Measurements from ENCODE around the gene PRKACG. TPM values are rescaled to one million over a fixed set of nuclear protein-coding genes. Genes with fewer than 3 reads are reported as not detected.
"Not testable (repeated sequence)": the region's sequence is repeated elsewhere in the genome, so short reads cannot be mapped to it uniquely, and the experiment has no call there.

The PRKACG gene
- total RNA-seq (2014; rRNA removed; shearing (Covaris generic)), result not detected in 2 replicates

DNA sequence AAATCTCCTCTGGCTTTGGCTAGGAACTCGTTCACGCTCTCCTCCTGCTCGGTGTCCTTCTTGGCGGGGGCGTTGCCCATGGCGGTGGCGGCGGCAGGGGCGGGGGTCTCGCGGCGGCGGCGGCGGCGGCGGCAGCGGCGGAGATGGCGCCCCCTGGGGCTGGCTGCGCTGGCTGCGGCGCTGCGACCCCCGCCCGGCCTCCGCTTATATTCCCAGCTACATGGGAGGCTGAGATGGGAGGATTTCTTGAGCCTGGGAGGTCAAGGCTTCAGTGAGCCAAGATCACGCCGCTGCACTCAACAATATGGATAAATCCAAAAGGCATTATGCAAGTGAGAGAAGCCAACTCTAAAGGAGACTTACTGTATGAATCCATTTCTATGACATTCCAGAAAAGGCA lies at the start of gene PRKACG:
Gene PRKACG, minus strand, starts transcription at position 101 of the 400 bp plus-strand sequence. Its CDS starts 21 bp downstream, at position 80.
- no peak for DNase-seq (ENCODE audit: low spot score)

DNA sequence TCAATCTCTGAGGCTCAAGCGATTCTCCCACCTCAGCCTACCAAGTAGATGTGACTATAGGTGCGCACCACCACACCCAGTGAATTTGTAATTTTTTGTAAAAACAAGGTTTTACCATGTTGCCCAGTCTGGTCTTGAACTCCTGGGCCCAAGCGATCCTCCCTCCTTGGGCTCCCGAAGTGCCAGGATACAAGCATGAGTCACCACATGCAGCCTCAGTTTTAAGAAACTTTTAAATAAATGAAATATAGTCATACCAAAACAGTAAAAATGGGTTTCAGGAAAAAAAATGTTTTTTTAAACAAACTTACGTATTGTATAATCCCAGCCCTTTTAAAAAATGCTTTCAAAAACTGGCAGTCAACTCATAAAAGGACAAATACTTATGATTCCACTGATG lies 48.3 kb upstream of the PRKACG start:
- no peak for DNase-seq (ENCODE audit: low spot score)

DNA sequence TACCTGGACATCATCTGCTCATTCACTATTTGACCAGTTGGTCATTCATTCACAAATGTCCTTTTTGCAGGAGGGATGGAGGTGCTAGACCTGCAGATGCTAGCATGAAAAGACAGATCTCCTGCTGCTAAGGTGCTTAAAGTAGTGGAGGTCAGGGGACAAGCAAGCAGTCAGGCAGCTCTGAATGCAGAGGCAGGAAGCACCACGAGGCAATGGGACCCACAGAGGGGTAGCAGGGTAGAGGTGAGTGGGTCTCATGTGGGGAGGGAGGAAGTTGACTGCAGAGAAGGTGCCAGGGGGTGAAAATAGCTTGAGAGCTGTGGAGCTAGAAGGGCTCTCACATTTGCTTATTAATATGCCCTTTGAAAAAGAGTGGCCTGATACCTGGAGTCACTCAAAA lies 46.9 kb upstream of the PRKACG start:
- no peak for DNase-seq (ENCODE audit: low spot score)

DNA sequence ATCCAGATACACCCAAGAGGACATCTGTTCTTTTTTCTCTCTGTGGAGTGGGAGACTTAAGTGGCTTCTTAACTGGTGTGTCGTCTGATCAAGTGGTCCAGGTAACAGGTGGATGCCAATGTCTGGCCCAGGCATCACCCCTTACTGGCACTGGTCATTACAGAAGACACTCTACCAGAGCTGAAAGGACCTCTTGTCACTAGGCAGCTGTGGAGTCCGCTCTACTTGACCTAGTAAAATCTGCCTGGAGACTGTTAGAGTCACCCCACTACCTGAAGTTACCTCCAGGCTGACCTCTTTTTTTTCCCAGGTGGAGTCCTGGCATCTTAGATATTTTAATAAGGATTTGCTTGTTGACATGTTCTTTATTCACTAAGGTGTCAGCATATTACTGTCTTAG lies 44.2 kb upstream of the PRKACG start:
- DNase-seq (ENCODE audit: low spot score), result no peak

DNA sequence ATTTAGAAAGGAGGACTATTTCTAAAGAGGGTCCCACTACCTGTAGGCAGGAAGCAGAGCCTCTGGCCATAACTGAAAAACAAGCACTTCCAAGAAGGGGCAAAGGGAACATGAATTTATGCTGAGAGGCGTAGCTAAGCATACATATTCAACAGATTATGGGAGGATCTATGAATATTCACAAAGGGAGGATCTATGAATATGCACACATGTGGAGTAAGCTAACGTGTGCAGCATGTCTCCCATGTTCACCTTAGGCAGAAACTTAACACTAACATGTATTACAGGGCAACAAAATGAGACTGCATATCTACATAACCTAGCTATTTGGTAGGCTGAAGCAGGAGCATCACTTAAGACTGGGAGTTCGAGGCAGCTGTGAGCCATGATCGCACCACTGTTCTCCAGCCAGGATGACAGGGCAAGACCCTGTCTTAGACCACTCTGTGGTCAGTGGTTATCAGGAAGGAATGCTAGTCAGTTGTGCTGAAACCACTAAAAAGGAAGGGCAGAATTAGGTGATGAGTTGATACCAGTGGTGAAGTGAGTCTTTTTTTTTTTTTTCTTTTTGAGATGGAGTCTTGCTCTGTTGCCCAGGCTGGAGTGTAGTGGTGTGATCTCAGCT lies 42.4 kb upstream of the PRKACG start:
- DNase-seq (ENCODE audit: low spot score), result no peak

DNA sequence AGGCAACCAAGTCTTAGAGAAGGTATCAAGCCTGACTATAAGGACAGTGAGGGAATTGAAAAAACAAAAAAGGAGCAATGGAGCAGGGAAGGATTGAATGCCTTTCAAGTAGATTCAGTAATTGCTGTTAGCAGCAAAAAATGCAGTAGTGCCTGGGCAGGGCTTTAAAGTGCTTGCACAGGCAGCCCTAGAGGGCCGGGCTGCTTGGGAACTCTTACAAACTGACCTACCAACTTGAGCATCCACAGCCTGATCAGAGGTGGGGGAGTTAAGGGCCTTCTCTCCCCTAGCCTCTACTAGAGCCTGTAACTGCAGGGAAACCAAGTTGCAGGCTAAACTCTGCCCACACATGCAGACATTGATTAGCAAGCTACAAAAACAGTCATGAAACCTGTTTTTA lies 41.1 kb upstream of the PRKACG start:
- DNase-seq (ENCODE audit: low spot score), result no peak

DNA sequence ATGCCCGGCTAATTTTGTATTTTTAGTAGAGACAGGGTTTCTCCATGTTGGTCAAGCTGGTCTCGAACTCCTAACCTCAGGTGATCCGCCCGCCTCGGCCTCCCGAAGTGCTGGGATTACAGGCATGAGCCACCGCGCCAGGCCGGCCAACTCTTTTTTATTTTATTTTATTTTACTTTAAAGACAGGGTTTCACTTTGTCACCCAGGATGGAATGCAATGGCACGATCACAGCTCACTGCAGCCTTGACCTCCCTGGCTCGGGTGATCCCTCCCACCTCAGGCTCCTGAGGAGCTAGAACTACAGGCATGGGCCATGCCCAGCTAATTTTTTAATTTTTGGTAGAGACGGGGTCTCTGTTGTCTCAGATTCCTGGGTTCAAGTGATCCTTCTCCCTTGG lies 37.0 kb upstream of the PRKACG start:
- not testable (repeated sequence) for DNase-seq (ENCODE audit: low spot score)

DNA sequence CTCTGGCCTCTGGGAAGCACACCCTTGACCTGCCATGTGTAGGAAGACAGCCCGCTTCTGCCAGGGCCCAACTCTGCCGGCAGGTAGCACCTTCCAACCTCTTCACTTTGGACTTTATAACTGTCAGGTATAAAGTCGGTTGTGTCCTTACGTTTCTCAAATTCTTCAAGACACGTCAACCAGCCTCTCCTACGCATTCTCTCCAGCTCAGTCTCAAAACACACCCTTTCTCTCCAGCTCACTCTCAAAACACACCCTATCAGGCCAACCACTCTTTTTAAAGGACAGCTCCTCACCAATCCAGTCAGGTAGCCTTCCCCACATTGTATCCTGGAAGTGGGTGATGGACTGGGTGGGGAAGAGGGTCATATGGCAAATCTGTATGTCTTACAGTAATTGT lies 35.2 kb upstream of the PRKACG start:
- DNase-seq (ENCODE audit: low spot score), result no peak

DNA sequence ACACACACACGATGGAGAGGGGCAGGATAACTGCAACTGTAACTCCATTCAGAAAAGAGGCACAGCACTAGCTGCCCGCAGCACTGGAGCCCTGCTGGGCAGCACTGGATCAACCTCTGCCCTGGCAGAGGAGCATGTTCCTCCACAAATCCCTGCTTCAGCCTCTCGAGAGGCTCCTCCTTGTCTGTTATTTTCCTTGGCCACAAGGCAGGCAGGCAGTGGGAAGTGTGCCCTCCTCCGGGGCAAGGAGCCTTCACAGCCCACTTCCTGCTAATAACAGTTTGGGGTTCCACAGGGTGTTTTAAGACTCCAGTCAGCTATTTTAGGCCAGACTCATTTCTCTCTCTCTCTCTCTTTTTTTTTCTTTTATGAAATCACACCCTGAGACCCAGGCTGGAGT lies 33.5 kb upstream of the PRKACG start:
- no peak for DNase-seq (ENCODE audit: low spot score)

DNA sequence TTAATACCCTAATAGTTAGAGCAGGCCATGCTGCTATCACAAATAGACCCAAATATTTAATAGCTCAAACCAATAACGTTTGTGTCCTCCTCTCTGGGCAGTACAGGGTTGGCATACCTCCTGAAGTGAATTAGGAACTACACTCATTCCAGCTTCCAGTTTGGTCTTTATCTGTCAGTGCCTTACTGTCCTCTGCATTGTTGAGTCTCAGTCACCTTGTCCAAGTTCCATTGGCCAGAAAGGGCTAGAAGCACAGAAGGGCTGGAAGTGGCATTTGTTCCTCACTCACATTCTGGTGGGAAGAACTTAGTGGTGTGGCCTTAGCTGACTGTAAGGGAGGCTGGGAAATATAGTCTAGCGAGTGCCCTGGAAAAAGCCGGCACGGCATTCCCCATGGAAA lies 32.8 kb upstream of the PRKACG start:
- DNase-seq (ENCODE audit: low spot score), result no peak

DNA sequence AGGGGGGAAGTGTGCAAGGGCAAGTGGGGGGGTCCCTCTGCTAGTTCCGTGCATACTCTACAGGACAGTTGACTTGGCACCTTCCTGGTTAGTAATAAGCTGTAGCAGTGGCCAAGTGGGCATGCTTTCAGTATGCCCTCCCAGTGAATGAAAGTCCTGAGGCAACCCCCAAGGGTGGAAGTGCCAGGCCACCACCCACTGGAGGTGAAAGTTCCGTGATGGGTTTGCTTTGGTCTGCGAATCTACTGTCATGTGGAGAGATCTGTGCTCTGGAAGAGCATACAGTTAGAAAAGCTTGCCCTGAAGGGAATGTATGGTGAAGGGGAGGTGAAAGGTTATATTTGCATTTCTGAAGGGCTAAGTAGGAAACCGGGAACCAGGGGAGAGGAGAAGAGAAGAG lies 31.9 kb upstream of the PRKACG start:
- DNase-seq (ENCODE audit: low spot score), result no peak

DNA sequence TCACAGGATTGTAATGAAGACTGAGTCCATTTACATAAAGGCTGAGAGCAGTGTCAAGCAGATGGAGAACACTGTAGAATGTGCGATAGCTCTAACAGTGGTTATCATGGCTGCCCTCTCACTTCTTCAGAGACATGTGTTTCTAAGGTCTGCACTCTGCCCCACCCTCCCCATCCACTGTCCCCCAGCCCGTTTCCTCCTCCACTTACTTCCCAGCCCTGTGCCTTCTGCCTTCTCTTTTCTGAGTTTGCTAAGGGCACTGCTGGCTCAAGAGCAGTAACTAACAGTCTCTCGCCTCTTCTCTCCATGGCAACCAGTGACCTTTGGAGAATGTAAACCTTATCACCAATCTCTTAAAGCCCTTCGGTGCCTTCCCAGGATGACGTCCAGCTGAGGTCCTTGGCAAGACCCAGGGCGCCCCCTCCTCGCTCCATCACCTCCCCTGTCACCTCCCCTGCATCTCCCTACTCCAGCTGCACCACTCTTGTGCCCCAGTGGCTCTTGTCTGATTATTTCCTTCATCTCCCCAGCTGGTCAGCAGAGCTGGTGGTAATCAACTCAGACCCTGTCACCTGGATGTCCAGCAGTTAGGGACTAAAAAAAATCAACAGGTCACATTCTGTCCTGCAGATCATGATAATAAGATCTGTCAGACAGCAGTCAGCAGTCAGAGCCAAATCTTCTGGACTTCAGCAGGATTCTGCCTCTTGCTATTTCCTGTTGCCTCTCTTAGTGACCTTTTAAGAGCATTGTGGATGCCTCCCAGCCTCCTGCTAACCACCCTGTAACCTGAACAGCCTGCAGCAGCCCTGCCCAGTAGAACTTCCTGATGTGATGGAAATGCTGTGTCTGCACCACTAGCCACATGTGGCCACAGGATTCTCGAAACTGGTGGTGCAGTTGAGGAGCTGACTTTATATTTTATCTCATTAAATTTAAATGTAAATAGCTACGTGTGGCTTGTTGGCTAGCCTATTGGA lies 30.6 kb upstream of the PRKACG start:
- peak; percentile 62 for DNase-seq (ENCODE audit: low spot score)

DNA sequence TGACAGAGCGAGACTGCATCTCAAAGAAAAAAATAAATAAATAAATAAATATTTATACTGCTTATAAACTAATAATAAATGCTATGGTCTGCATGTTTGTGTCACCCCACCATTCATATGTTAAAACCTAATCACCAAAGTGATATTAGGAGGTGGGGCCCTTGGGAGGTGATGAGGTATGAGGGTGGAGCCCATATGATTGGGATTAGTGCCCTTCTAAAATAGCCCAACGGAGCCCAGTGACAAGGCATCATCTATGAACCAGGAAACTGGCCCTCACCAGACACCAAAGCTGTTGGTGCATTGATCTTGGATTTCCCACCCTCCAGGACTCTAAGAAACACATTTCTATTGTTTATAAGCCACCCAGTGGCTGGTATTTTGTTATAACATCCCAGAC lies 26.7 kb upstream of the PRKACG start:
- DNase-seq (ENCODE audit: low spot score), result no peak

DNA sequence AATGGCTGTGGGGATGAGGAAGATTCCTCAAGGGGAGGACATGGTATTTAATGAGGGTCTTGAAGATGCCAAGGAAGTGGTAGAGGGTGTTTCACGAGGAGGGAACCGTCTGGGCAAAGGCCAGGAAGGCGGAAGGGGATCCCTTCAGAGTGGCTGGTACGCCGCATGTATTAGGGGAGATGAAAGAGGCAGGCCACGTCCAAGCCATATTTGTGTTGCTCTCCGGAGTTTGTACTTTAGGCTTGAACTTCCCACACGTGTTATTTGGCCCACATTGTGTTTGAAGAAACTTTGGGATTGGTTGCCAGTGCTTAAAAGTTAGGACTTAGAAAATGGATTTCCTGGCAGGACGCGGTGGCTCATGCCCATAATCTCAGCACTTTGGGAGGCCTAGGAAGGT lies 22.9 kb upstream of the PRKACG start:
- DNase-seq (ENCODE audit: low spot score), result no peak

DNA sequence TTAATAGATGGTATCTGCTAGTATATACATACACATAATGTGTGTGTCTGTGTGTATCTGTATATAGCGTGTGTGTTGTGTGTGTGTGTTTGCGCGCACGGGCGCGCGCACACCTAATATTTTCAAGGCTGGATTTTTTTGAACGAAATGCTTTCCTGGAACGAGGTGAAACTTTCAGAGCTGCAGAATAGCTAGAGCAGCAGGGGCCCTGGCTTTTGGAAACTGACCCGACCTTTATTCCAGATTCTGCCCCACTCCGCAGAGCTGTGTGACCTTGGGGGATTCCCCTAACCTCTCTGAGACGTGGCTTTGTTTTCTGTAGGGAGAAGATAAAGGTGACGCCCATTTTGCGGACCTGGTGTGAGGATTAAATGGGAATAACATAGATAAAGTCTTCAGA lies 22.4 kb upstream of the PRKACG start:
- no peak for DNase-seq (ENCODE audit: low spot score)

DNA sequence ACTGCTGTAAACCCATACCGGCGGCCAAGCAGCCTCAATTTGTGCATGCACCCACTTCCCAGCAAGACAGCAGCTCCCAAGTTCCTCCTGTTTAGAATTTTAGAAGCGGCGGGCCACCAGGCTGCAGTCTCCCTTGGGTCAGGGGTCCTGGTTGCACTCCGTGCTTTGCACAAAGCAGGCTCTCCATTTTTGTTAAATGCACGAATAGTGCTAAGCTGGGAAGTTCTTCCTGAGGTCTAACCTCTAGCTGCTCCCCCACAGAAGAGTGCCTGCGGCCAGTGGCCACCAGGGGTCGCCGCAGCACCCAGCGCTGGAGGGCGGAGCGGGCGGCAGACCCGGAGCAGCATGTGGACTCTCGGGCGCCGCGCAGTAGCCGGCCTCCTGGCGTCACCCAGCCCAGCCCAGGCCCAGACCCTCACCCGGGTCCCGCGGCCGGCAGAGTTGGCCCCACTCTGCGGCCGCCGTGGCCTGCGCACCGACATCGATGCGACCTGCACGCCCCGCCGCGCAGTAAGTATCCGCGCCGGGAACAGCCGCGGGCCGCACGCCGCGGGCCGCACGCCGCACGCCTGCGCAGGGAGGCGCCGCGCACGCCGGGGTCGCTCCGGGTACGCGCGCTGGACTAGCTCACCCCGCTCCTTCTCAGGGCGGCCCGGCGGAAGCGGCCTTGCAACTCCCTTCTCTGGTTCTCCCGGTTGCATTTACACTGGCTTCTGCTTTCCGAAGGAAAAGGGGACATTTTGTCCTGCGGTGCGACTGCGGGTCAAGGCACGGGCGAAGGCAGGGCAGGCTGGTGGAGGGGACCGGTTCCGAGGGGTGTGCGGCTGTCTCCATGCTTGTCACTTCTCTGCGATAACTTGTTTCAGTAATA lies 21.8 kb upstream of the PRKACG start, which contains the start of gene FXN:
Gene FXN, plus strand, starts transcription at position 315 of the 871 bp plus-strand sequence. Its CDS starts 31 bp downstream, at position 346.
- DNase-seq (ENCODE audit: low spot score), result peak; percentile 68

DNA sequence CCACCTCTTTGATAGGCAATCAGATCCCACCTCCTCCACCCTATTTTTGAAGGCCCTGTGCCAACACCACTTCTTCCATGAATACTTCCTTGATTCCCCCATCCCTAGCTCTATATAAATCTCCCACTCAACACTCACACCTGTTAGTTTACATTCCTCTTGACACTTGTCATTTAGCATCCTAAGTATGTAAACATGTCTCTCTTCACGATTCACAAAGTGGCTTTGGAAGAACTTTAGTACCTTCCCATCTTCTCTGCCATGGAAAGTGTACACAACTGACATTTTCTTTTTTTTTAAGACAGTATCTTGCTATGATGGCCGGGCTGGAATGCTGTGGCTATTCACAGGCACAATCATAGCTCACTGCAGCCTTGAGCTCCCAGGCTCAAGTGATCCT lies 20.2 kb upstream of the PRKACG start:
- DNase-seq (ENCODE audit: low spot score), result no peak

DNA sequence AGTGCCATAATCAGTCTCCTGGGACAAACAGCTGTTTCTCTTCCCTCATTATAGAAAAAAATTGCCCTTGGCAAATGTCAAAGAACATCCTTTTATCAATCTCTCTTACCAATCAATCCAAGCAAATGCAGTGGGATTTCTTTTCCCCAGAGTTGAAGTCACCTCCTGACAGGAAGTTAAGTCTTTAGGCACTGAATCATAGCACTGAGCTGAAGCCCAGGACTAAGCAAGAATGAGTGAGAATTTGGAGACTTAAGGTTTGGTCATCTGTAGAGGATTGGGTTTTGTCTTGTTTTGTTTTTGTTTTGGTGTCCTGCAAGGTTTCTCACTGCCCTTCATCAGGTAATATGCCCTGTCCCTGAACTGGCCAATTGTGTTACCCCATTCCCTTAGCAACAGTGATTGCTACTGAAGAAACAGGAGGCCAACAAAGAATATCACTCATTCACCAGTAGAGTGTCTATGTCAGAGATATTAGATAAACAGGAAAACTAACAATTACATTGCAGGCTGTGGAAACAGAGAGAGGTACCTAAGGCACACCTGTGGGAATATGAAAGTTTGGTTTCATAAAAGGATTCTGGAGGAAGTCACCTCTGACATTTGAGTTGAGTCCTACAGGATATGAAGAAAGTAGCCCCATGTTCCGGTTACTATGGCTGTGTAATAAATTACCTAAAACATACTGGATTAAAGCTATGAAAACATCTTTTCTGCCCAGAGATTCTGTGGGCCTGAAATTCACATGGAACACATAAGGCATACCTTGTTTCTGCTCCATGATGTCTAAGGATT lies 17.1 kb upstream of the PRKACG start:
- DNase-seq (ENCODE audit: low spot score), result no peak

DNA sequence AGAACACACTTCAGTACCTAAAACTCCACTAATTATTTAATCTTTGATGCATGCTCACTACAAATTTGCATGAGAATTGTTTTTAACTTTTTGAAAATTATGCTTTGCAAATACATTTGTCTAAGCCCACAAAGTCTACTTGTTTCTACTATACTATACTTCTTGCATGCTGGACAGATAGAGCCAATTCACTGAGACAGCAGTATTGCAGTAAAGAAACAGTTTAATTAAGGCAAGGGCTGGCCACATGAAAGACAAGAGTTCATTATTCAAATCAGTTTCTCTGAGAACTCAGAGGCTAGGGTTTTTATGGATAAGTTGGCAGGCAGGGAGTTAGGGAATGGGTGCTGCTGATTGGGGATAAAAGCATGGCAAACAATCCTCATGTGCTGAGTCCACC lies 15.6 kb upstream of the PRKACG start:
- DNase-seq (ENCODE audit: low spot score), result no peak

DNA sequence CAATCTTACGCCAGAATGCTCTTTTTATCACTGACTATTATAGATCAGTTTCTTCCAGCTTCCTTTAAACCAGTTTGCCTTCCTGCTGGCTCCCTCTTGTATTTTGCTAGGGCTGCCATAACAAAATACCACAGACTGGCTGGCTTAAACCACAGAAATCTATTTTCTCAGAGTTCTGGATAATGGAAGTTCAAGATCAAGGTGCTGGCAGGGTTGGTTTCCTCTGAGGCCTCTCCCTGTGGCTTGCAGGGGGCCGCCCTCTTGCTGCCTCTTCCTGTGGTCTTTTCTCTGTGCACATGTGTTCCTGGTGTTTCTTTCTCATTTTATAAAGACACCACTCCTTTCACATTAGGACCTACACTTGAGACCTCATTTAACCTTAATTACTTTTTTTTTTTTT lies 14.8 kb upstream of the PRKACG start:
- no peak for DNase-seq (ENCODE audit: low spot score)
